Measurements from ENCODE around the gene CFP. TPM values are rescaled to one million over a fixed set of nuclear protein-coding genes. Genes with fewer than 3 reads are reported as not detected.

CFP gene
- polyA plus RNA-seq, 2 of the 4 experiments (the other 2 are of a cell fraction), result 0.14 to 0.54 TPM

DNA sequence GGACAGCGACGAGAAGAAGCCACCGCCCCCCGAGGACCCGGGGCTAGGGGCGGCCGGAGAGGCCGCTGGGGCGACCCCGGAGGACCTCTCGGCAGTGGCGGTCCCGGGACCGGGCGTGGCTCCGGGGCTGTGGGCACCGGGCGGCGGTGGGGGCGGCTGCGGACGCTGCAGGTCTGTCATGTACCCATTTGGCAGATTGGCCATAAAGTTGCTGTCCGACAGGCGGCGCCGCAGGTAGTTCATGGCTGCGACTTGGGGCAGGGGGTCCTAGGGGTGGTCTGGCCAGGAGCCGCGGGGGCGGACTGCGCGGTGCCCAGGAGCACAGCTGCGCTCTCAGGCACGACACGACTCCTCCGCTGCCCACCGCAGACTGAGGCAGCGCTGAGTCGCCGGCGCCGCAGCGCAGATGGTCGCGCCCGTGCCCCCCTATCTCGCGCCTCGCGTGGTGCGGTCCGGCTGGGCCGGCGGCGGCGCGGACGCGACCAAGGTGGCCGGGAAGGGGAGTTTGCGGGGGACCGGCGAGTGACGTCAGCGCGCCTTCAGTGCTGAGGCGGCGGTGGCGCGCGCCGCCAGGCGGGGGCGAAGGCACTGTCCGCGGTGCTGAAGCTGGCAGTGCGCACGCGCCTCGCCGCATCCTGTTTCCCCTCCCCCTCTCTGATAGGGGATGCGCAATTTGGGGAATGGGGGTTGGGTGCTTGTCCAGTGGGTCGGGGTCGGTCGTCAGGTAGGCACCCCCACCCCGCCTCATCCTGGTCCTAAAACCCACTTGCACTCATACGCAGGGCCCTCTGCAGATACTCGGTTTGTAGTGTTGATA, 10.0 kb downstream of the CFP start, which contains the start of gene SYN1:
Gene SYN1, minus strand, starts transcription at position 372 of the 817 bp plus-strand sequence. Its CDS starts 129 bp downstream, at position 243.
- Histone ChIP-seq H3K9me3 (no peaks in the 10 kb centered on the region), H3K4me1 (no peaks in the 10 kb centered on the region), H3K4me2 (peak within 1 kb of the TSS; percentile 70), H3K4me3 (peak within 1 kb of the TSS; percentile 33), H3K27ac (no peak within 1 kb of the TSS)
- ChIA-PET CTCF (interaction anchor here (1.3 kb wide), 1 partner anchor 9 kb away, joined by 3 read pairs; no protein-coding TSS in a partner anchor), POLR2A (no interaction called here)
- ATAC-seq (peak; percentile 52 to 76; a peak in 5 of 6 replicates), DNase-seq (ENCODE audit: low read depth in 1 of 2, low spot score in 1 of 2) (peak; percentile 64 to 76), FAIRE-seq (no peak)
- WGBS (ENCODE audit: missing lambda C conversion rate), result 100% methylated on average over 1 of the region's 88 CpGs
- TF ChIP-seq RFX5 (IDR thresholded peaks at IDR 0.05), result no peak
- TF ChIP-seq NPAS2 (CRISPR knock-in tag; IDR thresholded peaks at IDR 0.05; ENCODE audit: borderline replicate concordance), result no peak
- no peak for TF ChIP-seq ZNF302 (CRISPR knock-in tag; IDR thresholded peaks at IDR 0.05)
- TF ChIP-seq GATA3 (IDR thresholded peaks at IDR 0.05; ENCODE audit: borderline replicate concordance), result no peak; the same call in 1 of the 2 replicates
- no peak for TF ChIP-seq NR3C1 (IDR thresholded peaks at IDR 0.05)
- TF ChIP-seq MAX (IDR thresholded peaks at IDR 0.05), result peak; percentile 68
- no peak for TF ChIP-seq PHF8 (IDR thresholded peaks at IDR 0.05; ENCODE audit: borderline replicate concordance, low read depth)
- TF ChIP-seq HOXB5 (CRISPR knock-in tag; IDR thresholded peaks at IDR 0.05), result no peak
- no peak for TF ChIP-seq JUNB (IDR thresholded peaks at IDR 0.05)
- TF ChIP-seq RARB (CRISPR knock-in tag; IDR thresholded peaks at IDR 0.05), result no peak
- no peak for TF ChIP-seq NFE2L2 (conservative IDR thresholded peaks at IDR 0.05; ENCODE audit: low read length)
- TF ChIP-seq, protein P1, sequence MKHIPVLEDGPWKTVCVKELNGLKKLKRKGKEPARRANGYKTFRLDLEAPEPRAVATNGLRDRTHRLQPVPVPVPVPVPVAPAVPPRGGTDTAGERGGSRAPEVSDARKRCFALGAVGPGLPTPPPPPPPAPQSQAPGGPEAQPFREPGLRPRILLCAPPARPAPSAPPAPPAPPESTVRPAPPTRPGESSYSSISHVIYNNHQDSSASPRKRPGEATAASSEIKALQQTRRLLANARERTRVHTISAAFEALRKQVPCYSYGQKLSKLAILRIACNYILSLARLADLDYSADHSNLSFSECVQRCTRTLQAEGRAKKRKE (CRISPR knock-in tag; IDR thresholded peaks at IDR 0.05; ENCODE audit: low read depth), result no peak
- no peak for TF ChIP-seq HES2 (IDR thresholded peaks at IDR 0.05)
- no peak for TF ChIP-seq TFCP2L1 (CRISPR knock-in tag; IDR thresholded peaks at IDR 0.05)
- TF ChIP-seq HDAC2 (IDR thresholded peaks at IDR 0.05), result no peak
- no peak for TF ChIP-seq KDM5A (IDR thresholded peaks at IDR 0.05)
- TF ChIP-seq RCOR1 (IDR thresholded peaks at IDR 0.05; ENCODE audit: low read depth, low read length), result no peak
- TF ChIP-seq, protein P2, sequence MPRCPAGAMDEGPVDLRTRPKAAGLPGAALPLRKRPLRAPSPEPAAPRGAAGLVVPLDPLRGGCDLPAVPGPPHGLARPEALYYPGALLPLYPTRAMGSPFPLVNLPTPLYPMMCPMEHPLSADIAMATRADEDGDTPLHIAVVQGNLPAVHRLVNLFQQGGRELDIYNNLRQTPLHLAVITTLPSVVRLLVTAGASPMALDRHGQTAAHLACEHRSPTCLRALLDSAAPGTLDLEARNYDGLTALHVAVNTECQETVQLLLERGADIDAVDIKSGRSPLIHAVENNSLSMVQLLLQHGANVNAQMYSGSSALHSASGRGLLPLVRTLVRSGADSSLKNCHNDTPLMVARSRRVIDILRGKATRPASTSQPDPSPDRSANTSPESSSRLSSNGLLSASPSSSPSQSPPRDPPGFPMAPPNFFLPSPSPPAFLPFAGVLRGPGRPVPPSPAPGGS (IDR thresholded peaks at IDR 0.05), result no peak
- 0 out of 5 replicates have a peak, but pooled peaks of 1 of the 2 experiments have one; percentile 22 for TF ChIP-seq JUN (IDR thresholded peaks at IDR 0.05)
- no peak for TF ChIP-seq POLR2A (IDR thresholded peaks at IDR 0.05; ENCODE audit: low read length)
- peak; percentile 25; the same call in 1 of the 2 replicates for TF ChIP-seq BHLHE40 (IDR thresholded peaks at IDR 0.05; ENCODE audit: low read depth, low read length)
- no peak for TF ChIP-seq HOXA7 (CRISPR knock-in tag; IDR thresholded peaks at IDR 0.05)
- no peak for TF ChIP-seq EHF (CRISPR knock-in tag; IDR thresholded peaks at IDR 0.05)
- TF ChIP-seq TP53 (CRISPR knock-in tag; IDR thresholded peaks at IDR 0.05), result no peak
- TF ChIP-seq REST (IDR thresholded peaks at IDR 0.05), result peak; percentile 92
- TF ChIP-seq SREBF2 (IDR thresholded peaks at IDR 0.05), result no peak
- no peak for TF ChIP-seq CHD2 (IDR thresholded peaks at IDR 0.05; ENCODE audit: low read length, partially characterized antibody)
- no peak for TF ChIP-seq USF2 (IDR thresholded peaks at IDR 0.05)
- TF ChIP-seq RAD21 (conservative IDR thresholded peaks at IDR 0.05 in 1 of 2, IDR thresholded peaks at IDR 0.05 in 1 of 2), result peak in 1 of 2 experiments; percentile 13; a peak in 1 of 5 replicates
- no peak for TF ChIP-seq ZFP36 (IDR thresholded peaks at IDR 0.05; ENCODE audit: borderline replicate concordance, partially characterized antibody)
- no peak for TF ChIP-seq EP300 (IDR thresholded peaks at IDR 0.05)
- no peak for TF ChIP-seq FOSL2 (IDR thresholded peaks at IDR 0.05)
- peak; percentile 52 for TF ChIP-seq FOSL2 (CRISPR knock-in tag; IDR thresholded peaks at IDR 0.05)
- no peak for TF ChIP-seq CBX8 (IDR thresholded peaks at IDR 0.05)
- TF ChIP-seq FOSB (CRISPR knock-in tag; IDR thresholded peaks at IDR 0.05), result no peak
- TF ChIP-seq MAZ (IDR thresholded peaks at IDR 0.05; ENCODE audit: borderline replicate concordance, low read depth, low read length), result no peak
- TF ChIP-seq MYC (IDR thresholded peaks at IDR 0.05; ENCODE audit: borderline replicate concordance, low read length), result 0 out of 2 replicates have a peak, but pooled peaks have one; percentile 18

Measured in A549 (cell line).